Ovary (tissue), 9 donors: ENCODE measurements around the gene SLC1A2. TPM values are rescaled to one million over a fixed set of nuclear protein-coding genes. Genes with fewer than 3 reads are reported as not detected.

Source experiments
- DNase-seq, 5 donors: peaks; one replicate each; pipeline ENCODE4 v3.0.0-alpha.2; 2019 to 2020
- H3K27ac ChIP-seq, 2 donors: fragments of 200-600 bp; one replicate each; pipeline versions ENCODE4 v1.5.1 to v1.8.0; 2019 to 2022
- H3K27me3 ChIP-seq: fragments of 200-600 bp; one replicate; pipeline ENCODE4 v1.8.0; 2022
- H3K36me3 ChIP-seq: fragments of 200-600 bp; sonication (generic); one replicate; pipeline ENCODE4 v1.5.1; 2019
- H3K4me1 ChIP-seq: one replicate; pipeline ENCODE4 v1.8.1; 2013; ENCODE audit warnings: mild to moderate bottlenecking, moderate library complexity; ENCODE audit not compliant: insufficient read depth
- H3K4me3 ChIP-seq: fragments of 200-600 bp; sonication (generic); one replicate; pipeline ENCODE4 v1.5.1; 2017
- H3K9me3 ChIP-seq, 2 donors: fragments of 200-600 bp in 1 of 2; sonication (generic) in 1 of 2; one replicate each; pipeline versions ENCODE4 v1.5.1 to v1.8.1; 2013 to 2019; ENCODE audit warnings: mild to moderate bottlenecking in 1 of 2, moderate library complexity in 1 of 2
- EP300 ChIP-seq: sonication (generic); formaldehyde crosslinking; IDR thresholded peaks from one replicate; pipeline ENCODE4 v1.6.1; 2017; ENCODE audit warnings: antibody characterized with exemption
- POLR2A ChIP-seq: fragments of 450-650 bp; IDR thresholded peaks from one replicate; pipeline ENCODE4 v1.6.1; 2017; ENCODE audit warnings: antibody characterized with exemption, mild to moderate bottlenecking, moderate library complexity
- whole genome bisulfite sequencing, 3 donors: extraction: QIAGEN DNeasy Blood & Tissue Kit in 1 of 3; methylation state at CpG; one replicate each; pipeline versions ENCODE4 v1.1.5 to v1.1.7; 2013 to 2017; 5-methylcytosine and 5-hydroxymethylcytosine counted together
- intact Hi-C, 4 donors: fragments of 100-400 bp; cut with DNase I; formaldehyde crosslinking; loops; one replicate each; pipeline versions ENCODE4 v1.11.0 to v1.15.1; 2022 to 2023
- polyA plus RNA-seq, 2 donors: library from polyadenylated mRNA; stranded (reverse); fragments of 200-250 nt in 1 of 2; fragments of 350-450 nt in 1 of 2; fragmentation: Illumina TruSeq in 1 of 2; extraction: RNeasy Lipid Tissue Mini Kit (QIAGEN cat#74804) in 1 of 2; gene quantifications; one replicate each; pipeline ENCODE4 v1.2.3, GENCODE V29; 2013 to 2014
- total RNA-seq, 7 donors: library from RNA; depleted of rRNA in 2 of 7; stranded (reverse); fragments of >200 nt in 2 of 7; fragmentation: NEBNext Ultra II Directional in 3 of 7; extraction: Animal tissue kit (Norgen Biotek cat#: 25700) in 3 of 7; gene quantifications; one replicate each; pipeline versions ENCODE4 v1.1.0 to v1.2.4, GENCODE V29; 2016 to 2023
- TF ChIP-seq, protein P1 (sequence below), 3 donors: fragments of 450-650 bp in 2 of 3; fragments of 200-600 bp in 1 of 3; IDR thresholded peaks; one replicate each; pipeline versions ENCODE4 v1.5.1 to v1.8.0; 2016 to 2022; ENCODE audit warnings: antibody characterized with exemption in 3 of 3, mild to moderate bottlenecking in 1 of 3
- donor health status: DM: no; HTN: no; CAD: no; lungs with moderate emphysema.
- donor health status: DM: no; HTN: no; CAD: no.
- donor health status: Bipolar disorder and iron deficiency.
- donor health status: DM: yes; HTN: yes; CAD: no.
- donor health status: DM: no; HTN: no; CAD: no.
- donor health status: DM: yes; HTN: yes; CAD: no.

SLC1A2 gene
- total and polyA plus RNA-seq, 9 donors = 0.02 to 0.80 (median 0.15) TPM

DNA sequence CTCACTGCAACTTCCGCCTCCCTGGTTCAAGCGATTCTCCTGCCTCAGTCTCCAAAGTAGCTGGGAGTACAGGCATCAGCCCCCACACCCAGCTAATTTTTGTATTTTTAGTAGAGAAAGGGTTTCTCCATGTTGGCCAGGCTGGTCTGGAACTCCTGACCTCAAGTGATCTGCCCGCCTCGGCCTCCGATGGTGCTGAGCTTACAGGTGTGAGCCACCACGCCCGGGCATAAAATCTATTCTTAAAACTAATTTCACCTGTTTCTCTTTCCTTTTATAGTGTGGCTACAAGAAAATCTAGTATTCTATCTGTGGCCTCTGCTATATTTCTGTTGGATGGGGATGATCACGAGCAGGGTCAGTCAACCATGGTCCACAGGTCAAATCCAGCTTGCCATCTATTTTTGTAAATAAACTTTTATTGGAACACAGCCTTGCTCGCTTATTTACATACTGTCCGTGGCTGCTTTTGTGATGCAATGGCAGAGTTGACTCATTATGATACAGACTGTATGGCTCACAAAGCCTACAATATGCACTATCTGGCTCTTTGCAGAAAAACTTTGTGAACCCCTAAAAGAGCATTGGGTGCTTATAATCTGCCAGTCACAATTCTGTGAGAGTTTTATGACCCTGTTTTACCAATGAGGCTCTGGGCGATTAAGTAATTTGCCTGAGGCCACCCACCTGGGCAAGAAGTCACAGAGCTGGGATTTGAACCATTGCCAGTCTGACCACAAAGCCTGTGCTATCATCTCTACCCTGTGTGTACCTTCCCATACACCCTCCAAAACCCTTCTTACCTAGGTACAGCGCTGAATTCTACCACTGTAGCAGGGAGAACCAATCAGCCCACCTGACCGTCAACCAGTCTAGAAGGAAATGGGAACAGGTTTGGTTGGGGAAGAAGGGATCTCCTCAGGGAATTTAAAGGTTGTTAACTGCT lies 28.3 kb downstream of the SLC1A2 start:
- H3K9me3 ChIP-seq = no peaks in the 10 kb centered on the region
- 88 to 90% (median 90%) methylated on average over 13 of the region's 13 CpGs for WGBS, 3 donors
- H3K4me1 ChIP-seq = no peaks in the 10 kb centered on the region
- no peak overlapping the region for H3K27ac ChIP-seq
- H3K4me3 ChIP-seq = no peak overlapping the region
- TF ChIP-seq EP300 (no peak), POLR2A (no peak)
- TF ChIP-seq, protein P1, sequence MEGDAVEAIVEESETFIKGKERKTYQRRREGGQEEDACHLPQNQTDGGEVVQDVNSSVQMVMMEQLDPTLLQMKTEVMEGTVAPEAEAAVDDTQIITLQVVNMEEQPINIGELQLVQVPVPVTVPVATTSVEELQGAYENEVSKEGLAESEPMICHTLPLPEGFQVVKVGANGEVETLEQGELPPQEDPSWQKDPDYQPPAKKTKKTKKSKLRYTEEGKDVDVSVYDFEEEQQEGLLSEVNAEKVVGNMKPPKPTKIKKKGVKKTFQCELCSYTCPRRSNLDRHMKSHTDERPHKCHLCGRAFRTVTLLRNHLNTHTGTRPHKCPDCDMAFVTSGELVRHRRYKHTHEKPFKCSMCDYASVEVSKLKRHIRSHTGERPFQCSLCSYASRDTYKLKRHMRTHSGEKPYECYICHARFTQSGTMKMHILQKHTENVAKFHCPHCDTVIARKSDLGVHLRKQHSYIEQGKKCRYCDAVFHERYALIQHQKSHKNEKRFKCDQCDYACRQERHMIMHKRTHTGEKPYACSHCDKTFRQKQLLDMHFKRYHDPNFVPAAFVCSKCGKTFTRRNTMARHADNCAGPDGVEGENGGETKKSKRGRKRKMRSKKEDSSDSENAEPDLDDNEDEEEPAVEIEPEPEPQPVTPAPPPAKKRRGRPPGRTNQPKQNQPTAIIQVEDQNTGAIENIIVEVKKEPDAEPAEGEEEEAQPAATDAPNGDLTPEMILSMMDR (IDR thresholded peaks at IDR 0.05) = no peak
- no peak for DNase-seq
- intact Hi-C loops = loop anchor here in 3 of 4 donors (5.0 to 10.0 kb wide), 4 partner anchors 394 to 804 kb away; no protein-coding TSS in a partner anchor
- no peaks in the 10 kb centered on the region for H3K27me3 ChIP-seq
- H3K36me3 ChIP-seq = no peaks in the 10 kb centered on the region

DNA sequence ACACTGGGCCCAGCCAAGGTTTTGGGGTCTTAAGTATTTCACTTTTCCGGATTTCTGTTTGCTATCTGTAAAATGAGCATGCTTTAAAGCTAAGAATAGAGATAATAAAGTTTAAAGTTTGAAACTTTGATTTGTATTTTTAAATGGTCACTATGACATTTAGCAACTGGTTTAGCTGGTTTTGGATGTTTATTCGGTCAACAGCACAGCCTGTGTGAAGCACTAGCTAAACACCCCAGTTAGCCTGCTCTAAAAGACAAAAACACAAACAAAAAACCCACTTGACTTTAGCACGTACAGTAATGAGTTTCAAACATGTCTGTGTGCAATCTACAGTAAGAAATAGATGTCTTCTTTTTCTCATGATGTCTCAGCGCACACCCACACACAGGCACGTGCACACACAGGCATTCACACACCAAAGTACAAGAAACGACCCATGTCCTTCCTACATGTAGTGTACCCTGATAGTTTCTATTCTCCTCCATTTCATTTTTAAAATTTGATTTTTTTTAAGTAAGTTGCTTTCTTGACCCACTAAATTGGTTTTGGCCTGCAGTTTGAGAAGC lies 29.4 kb downstream of the SLC1A2 start:
- DNase-seq = no peak
- H3K9me3 ChIP-seq = no peaks in the 10 kb centered on the region
- 52 to 63% (median 59%) methylated on average over 6 of the region's 6 CpGs for WGBS, 3 donors
- H3K4me3 ChIP-seq = no peak overlapping the region
- no peak for TF ChIP-seq POLR2A
- no peak for TF ChIP-seq EP300
- TF ChIP-seq, protein P1 (IDR thresholded peaks at IDR 0.05) = no peak
- intact Hi-C loops = loop anchor here (5.0 to 10.0 kb wide), 4 partner anchors 393 to 803 kb away; no protein-coding TSS in a partner anchor
- no peak overlapping the region for H3K27ac ChIP-seq
- no peaks in the 10 kb centered on the region for H3K36me3 ChIP-seq
- H3K27me3 ChIP-seq = no peaks in the 10 kb centered on the region
- no peaks in the 10 kb centered on the region for H3K4me1 ChIP-seq

DNA sequence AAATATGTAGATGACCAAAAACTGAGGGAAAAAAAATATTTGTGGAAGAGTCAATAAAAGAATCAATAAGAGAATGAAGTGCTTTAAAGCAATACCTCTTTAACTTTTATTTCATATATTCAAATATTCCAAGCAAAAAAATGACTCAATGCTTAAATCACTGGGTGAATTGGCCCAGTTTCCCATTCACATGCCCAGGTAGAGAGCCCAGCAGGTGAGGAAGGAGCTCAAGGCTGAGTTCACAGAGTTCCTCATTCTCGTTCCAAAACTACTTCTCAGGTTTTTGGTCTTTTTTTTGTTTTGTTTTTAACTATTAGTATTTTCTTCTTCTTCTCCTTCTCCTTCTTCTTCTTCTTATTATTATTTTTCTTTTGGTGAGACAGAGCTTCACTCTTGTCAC lies 30.2 kb downstream of the SLC1A2 start:
- H3K27me3 ChIP-seq = no peaks in the 10 kb centered on the region
- no peaks in the 10 kb centered on the region for H3K9me3 ChIP-seq
- no peak overlapping the region for H3K27ac ChIP-seq
- no peak for DNase-seq
- intact Hi-C loops = loop anchor here in 1 of 4 donors (10.0 kb wide), 1 partner anchor 464 kb away; no protein-coding TSS in a partner anchor
- TF ChIP-seq EP300 = no peak
- TF ChIP-seq, protein P1 (IDR thresholded peaks at IDR 0.05) = no peak
- TF ChIP-seq POLR2A = no peak
- H3K4me1 ChIP-seq = no peaks in the 10 kb centered on the region
- WGBS, 3 donors = 85 to 87% (median 86%) methylated on average over 1 of the region's 1 CpG
- H3K36me3 ChIP-seq = no peaks in the 10 kb centered on the region
- H3K4me3 ChIP-seq = no peak overlapping the region

DNA sequence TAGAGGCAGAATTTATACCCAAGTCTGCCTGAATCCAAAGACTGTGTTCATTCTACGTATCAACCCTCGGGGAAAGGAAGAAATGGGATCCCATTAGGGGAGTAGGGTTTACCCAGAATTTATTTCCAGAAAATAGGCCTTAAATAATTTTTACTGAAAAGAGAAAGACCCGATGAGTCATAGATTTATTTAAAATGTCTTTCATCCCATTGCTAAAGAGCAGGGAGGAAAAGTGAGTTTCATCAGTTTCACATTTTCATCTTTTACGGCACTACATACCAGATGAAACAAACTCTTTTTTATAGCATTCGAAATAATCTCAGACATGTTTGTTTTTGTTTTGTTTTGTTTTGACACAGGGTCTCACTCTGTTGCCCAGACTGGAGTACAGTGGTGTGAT lies 31.3 kb downstream of the SLC1A2 start:
- WGBS, 3 donors = 76 to 84% (median 80%) methylated on average over 5 of the region's 5 CpGs
- Histone ChIP-seq H3K4me1 (no peaks in the 10 kb centered on the region), H3K27ac (no peak overlapping the region), H3K9me3 (no peaks in the 10 kb centered on the region), H3K27me3 (no peaks in the 10 kb centered on the region), H3K36me3 (no peaks in the 10 kb centered on the region), H3K4me3 (no peak overlapping the region)
- no peak for DNase-seq
- intact Hi-C loops = loop anchor here in 1 of 4 donors (10.0 kb wide), 1 partner anchor 463 kb away; no protein-coding TSS in a partner anchor
- TF ChIP-seq POLR2A = no peak
- TF ChIP-seq, protein P1 (IDR thresholded peaks at IDR 0.05) = no peak
- no peak for TF ChIP-seq EP300
